SK-N-DZ (cell line): ENCODE data around the gene GMPR. TPM values are rescaled to one million over a fixed set of nuclear protein-coding genes. Genes with fewer than 3 reads are reported as not detected.
A peak's percentile ranks its signal among the peaks of the same experiment; 100 is the strongest.

Experiments used
- DNase-seq: peaks from one replicate; pipeline ENCODE4 v3.0.0-alpha.2; 2015; ENCODE audit warnings: low spot score
- polyA plus RNA-seq, 2 experiments: library from polyadenylated mRNA; depleted of rRNA; stranded (reverse); fragments of >200 nt; gene quantifications; 2 replicates each; pipeline ENCODE4 v1.2.3, GENCODE V29; 2014

GMPR gene
- polyA plus RNA-seq (2014; cell fraction: cytosol; rRNA removed) = 2.3 and 5.3 TPM in 2 replicates
- polyA plus RNA-seq (2014; cell fraction: nucleus; rRNA removed) = 0.89 and 2.3 TPM in 2 replicates

GRCh38 chr6:16238057-16238962 is at the start of gene GMPR:
Gene GMPR (plus strand): TSS chr6:16238587. CDS start chr6:16238694, 107 bp downstream.
- DNase-seq = peak; percentile 39

- DNase-seq = no peak
Observed at GRCh38 chr6:16190214-16190613, 48.2 kb upstream of the GMPR start.

- no peak for DNase-seq
Observed at GRCh38 chr6:16196260-16196983, 42.0 kb upstream of the GMPR start.

- DNase-seq = no peak
Observed at GRCh38 chr6:16196984-16197546, 41.3 kb upstream of the GMPR start.

GRCh38 chr6:16198061-16198705 is 40.2 kb upstream of the GMPR start:
- no peak for DNase-seq

- peak; percentile 56 for DNase-seq
Observed at GRCh38 chr6:16199804-16200203, 38.6 kb upstream of the GMPR start.

- no peak for DNase-seq
Observed at GRCh38 chr6:16200321-16200883, 38.0 kb upstream of the GMPR start.

- no peak for DNase-seq
Observed at GRCh38 chr6:16201706-16202105, 36.7 kb upstream of the GMPR start.

- no peak for DNase-seq
Observed at GRCh38 chr6:16204653-16205376, 33.6 kb upstream of the GMPR start.

- peak; percentile 93 for DNase-seq
Observed at GRCh38 chr6:16205377-16206144, 32.8 kb upstream of the GMPR start.

- DNase-seq = peak; percentile 75
Observed at GRCh38 chr6:16206595-16207037, 31.8 kb upstream of the GMPR start.

- DNase-seq = no peak
Observed at GRCh38 chr6:16208989-16209388, 29.4 kb upstream of the GMPR start.

GRCh38 chr6:16209539-16209938 is 28.8 kb upstream of the GMPR start:
- DNase-seq = no peak

GRCh38 chr6:16212276-16212675 is 26.1 kb upstream of the GMPR start:
- DNase-seq = no peak

- no peak for DNase-seq
Observed at GRCh38 chr6:16216501-16217155, 21.8 kb upstream of the GMPR start.

GRCh38 chr6:16217156-16217721 is 21.1 kb upstream of the GMPR start:
- DNase-seq = no peak

- no peak for DNase-seq
Observed at GRCh38 chr6:16222826-16223225, 15.6 kb upstream of the GMPR start.

GRCh38 chr6:16223362-16223761 is 15.0 kb upstream of the GMPR start:
- DNase-seq = no peak

GRCh38 chr6:16224409-16224808 is 14.0 kb upstream of the GMPR start:
- no peak for DNase-seq
